ENCODE measurements around the gene MPC2.
"Not testable (repeated sequence)": the region's sequence is repeated elsewhere in the genome, so short reads cannot be mapped to it uniquely, and the experiment has no call there.

The MPC2 gene

GRCh38 chr1:167947733-167948132 is 10.9 kb upstream of the MPC2 start:
- no peak for DNase-seq
- no peak for TF ChIP-seq GATA1 (IDR thresholded peaks at IDR 0.05; ENCODE audit: low read depth, low read length)
- TF ChIP-seq POLR2A (IDR thresholded peaks at IDR 0.05; ENCODE audit: low read length) = no peak

- TF ChIP-seq GATA1 (IDR thresholded peaks at IDR 0.05; ENCODE audit: low read depth, low read length) (no peak), POLR2A (IDR thresholded peaks at IDR 0.05; ENCODE audit: low read length) (no peak)
- no peak for DNase-seq
Measured at GRCh38 chr1:167943541-167943940, 6.7 kb upstream of the MPC2 start.

GRCh38 chr1:167940264-167940663 is 3.4 kb upstream of the MPC2 start:
- no peak for DNase-seq
- TF ChIP-seq GATA1 (IDR thresholded peaks at IDR 0.05; ENCODE audit: low read depth, low read length) (no peak), POLR2A (IDR thresholded peaks at IDR 0.05; ENCODE audit: low read length) (no peak)

GRCh38 chr1:167938080-167938636 is 1.3 kb upstream of the MPC2 start:
- TF ChIP-seq POLR2A (IDR thresholded peaks at IDR 0.05; ENCODE audit: low read length) (no peak), GATA1 (IDR thresholded peaks at IDR 0.05; ENCODE audit: low read depth, low read length) (no peak)
- DNase-seq = peak; percentile 44 to 47

GRCh38 chr1:167937709-167938010 is 788 bp upstream of the MPC2 start:
- TF ChIP-seq POLR2A (IDR thresholded peaks at IDR 0.05; ENCODE audit: low read length) (peak; percentile 9), GATA1 (IDR thresholded peaks at IDR 0.05; ENCODE audit: low read depth, low read length) (no peak)
- no peak for DNase-seq

GRCh38 chr1:167936068-167936929 is 573 bp downstream of the MPC2 start, which contains the start of gene DCAF6:
TSS of gene DCAF6 (plus strand) at chr1:167936683. CDS start at chr1:167936912, 229 bp downstream.
- TF ChIP-seq POLR2A (IDR thresholded peaks at IDR 0.05; ENCODE audit: low read length) (peak; percentile 94), GATA1 (IDR thresholded peaks at IDR 0.05; ENCODE audit: low read depth, low read length) (no peak)
- peak; percentile 99 for DNase-seq

GRCh38 chr1:167935216-167936067 is 1.4 kb downstream of the MPC2 start:
- DNase-seq = peak; percentile 73 to 79
- TF ChIP-seq GATA1 (IDR thresholded peaks at IDR 0.05; ENCODE audit: low read depth, low read length) (no peak), POLR2A (IDR thresholded peaks at IDR 0.05; ENCODE audit: low read length) (no peak)

GRCh38 chr1:167934426-167935215 is 2.3 kb downstream of the MPC2 start:
- TF ChIP-seq POLR2A (IDR thresholded peaks at IDR 0.05; ENCODE audit: low read length) = no peak
- TF ChIP-seq GATA1 (IDR thresholded peaks at IDR 0.05; ENCODE audit: low read depth, low read length) = no peak
- DNase-seq = no peak

GRCh38 chr1:167933788-167934187 is 3.1 kb downstream of the MPC2 start:
- peak in 1 of 2 experiments; percentile 36 for DNase-seq
- TF ChIP-seq POLR2A (IDR thresholded peaks at IDR 0.05; ENCODE audit: low read length) = no peak
- TF ChIP-seq GATA1 (IDR thresholded peaks at IDR 0.05; ENCODE audit: low read depth, low read length) = no peak

GRCh38 chr1:167929725-167930124 is 7.1 kb downstream of the MPC2 start:
- TF ChIP-seq GATA1 (IDR thresholded peaks at IDR 0.05; ENCODE audit: low read depth, low read length) = no peak
- no peak for TF ChIP-seq POLR2A (IDR thresholded peaks at IDR 0.05; ENCODE audit: low read length)
- no peak for DNase-seq

GRCh38 chr1:167928919-167929318 is 8.0 kb downstream of the MPC2 start:
- DNase-seq = not testable (repeated sequence)

GRCh38 chr1:167928457-167928852 is 8.4 kb downstream of the MPC2 start:
- TF ChIP-seq POLR2A (IDR thresholded peaks at IDR 0.05; ENCODE audit: low read length) = no peak
- no peak for TF ChIP-seq GATA1 (IDR thresholded peaks at IDR 0.05; ENCODE audit: low read depth, low read length)
- peak in 1 of 2 experiments; percentile 31 for DNase-seq

GRCh38 chr1:167927046-167927754 is 9.7 kb downstream of the MPC2 start:
- TF ChIP-seq POLR2A (IDR thresholded peaks at IDR 0.05; ENCODE audit: low read length) (no peak), GATA1 (IDR thresholded peaks at IDR 0.05; ENCODE audit: low read depth, low read length) (no peak)
- no peak for DNase-seq
